ENCODE measurements around the gene STXBP5L. TPM values are rescaled to one million over a fixed set of nuclear protein-coding genes. Genes with fewer than 3 reads are reported as not detected.

Gene STXBP5L
- total RNA-seq, 2 experiments from 2014 or later, result 2.7 to 10.5 TPM

DNA sequence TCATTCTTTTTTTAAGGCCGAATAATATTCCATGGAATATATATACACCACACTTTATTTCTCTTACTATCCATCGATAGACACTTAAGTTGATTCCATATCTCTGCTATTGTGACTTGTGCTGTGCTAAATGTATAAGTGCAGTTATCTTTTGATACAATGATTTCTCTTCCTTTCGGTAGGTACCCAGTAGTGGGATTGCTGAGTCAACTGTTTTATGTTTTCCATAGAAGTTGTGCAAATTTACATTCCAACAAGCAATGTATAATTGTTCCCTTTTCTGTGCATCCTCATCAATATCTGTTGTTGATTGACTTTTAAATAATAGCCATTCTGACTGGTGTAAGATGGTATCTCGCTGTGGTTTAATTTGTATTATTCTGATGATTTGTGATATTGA lies 81.0 kb downstream of the STXBP5L start:
- H4K20me1 ChIP-seq (ENCODE audit: insufficient read depth, low read length), result no peaks in the 10 kb centered on the region
- no peaks in the 10 kb centered on the region for H3K9me2 ChIP-seq (ENCODE audit: insufficient read depth, low read length)
- no peaks in the 10 kb centered on the region for H3K79me2 ChIP-seq (ENCODE audit: insufficient read depth, low read depth, low read length)
- no peak for TF ChIP-seq CTCF (conservative IDR thresholded peaks at IDR 0.05; ENCODE audit: low read length)
- TF ChIP-seq EZH2phosphoT487 (IDR thresholded peaks at IDR 0.05; ENCODE audit: borderline replicate concordance, low read depth, low read length), result no peak
- H3K4me3 ChIP-seq (ENCODE audit: low read depth, low read length, poor library complexity, severe bottlenecking), result no peak overlapping the region
- no TSS peak for BruUV-seq (replicated peaks)
- no peak overlapping the region for H2AFZ ChIP-seq (ENCODE audit: low read length)
- no peaks in the 10 kb centered on the region for H3K9me3 ChIP-seq (ENCODE audit: low read length)
- ChIA-PET CTCF (ENCODE audit: unreplicated experiment) (no interaction called here), POLR2A (no interaction called here)
- no peaks in the 10 kb centered on the region for H3K36me3 ChIP-seq (ENCODE audit: insufficient read depth, low read length)
- H3K4me2 ChIP-seq (ENCODE audit: low read length), result no peak overlapping the region
- H3K4me1 ChIP-seq (ENCODE audit: insufficient read depth, low read length, poor library complexity, severe bottlenecking), result no peaks in the 10 kb centered on the region
- intact Hi-C loops (cut with micrococcal nuclease; ENCODE audit: unreplicated experiment), result no loop called here
- no peak overlapping the region for H3K27ac ChIP-seq (ENCODE audit: low read depth, low read length, poor library complexity, severe bottlenecking)
- DNase-seq (ENCODE audit: low spot score), result no peak

DNA sequence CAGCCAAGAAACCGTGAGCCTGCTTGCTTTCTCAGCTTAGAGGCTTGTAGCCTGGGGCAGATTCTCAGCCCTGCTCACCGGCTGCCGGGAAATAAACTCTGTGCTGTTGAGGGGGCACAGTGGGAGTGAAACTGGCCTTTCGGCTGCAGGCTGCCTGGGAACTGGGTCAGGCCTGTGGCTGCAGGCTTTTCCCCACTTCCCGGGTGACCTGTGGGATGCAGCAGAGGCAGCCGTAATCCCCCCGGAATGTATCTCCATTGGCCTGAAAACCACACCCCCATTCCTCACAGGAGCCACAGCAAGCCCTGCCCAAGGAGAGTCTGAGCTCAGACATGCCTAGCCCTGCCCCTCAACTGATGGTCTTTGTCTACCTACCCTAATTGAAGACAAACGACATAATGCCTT lies 110.9 kb downstream of the STXBP5L start:
- no peak overlapping the region for H2AFZ ChIP-seq (ENCODE audit: low read length)
- no peak overlapping the region for H3K4me2 ChIP-seq (ENCODE audit: low read length)
- CTCF ChIA-PET (ENCODE audit: unreplicated experiment), result no interaction called here
- H4K20me1 ChIP-seq (ENCODE audit: insufficient read depth, low read length), result no peaks in the 10 kb centered on the region
- H3K4me3 ChIP-seq (ENCODE audit: low read depth, low read length, poor library complexity, severe bottlenecking), result no peak overlapping the region
- H3K9me3 ChIP-seq (ENCODE audit: low read length), result no peaks in the 10 kb centered on the region
- no TSS peak for BruUV-seq (replicated peaks)
- H3K9me2 ChIP-seq (ENCODE audit: insufficient read depth, low read length), result no peaks in the 10 kb centered on the region
- DNase-seq (ENCODE audit: low spot score), result no peak
- no peaks in the 10 kb centered on the region for H3K36me3 ChIP-seq (ENCODE audit: insufficient read depth, low read length)
- H3K27ac ChIP-seq (ENCODE audit: low read depth, low read length, poor library complexity, severe bottlenecking), result no peak overlapping the region
- no peaks in the 10 kb centered on the region for H3K79me2 ChIP-seq (ENCODE audit: insufficient read depth, low read depth, low read length)
- TF ChIP-seq CTCF (conservative IDR thresholded peaks at IDR 0.05; ENCODE audit: low read length), result no peak
- no peak for TF ChIP-seq EZH2phosphoT487 (IDR thresholded peaks at IDR 0.05; ENCODE audit: borderline replicate concordance, low read depth, low read length)
- no peaks in the 10 kb centered on the region for H3K4me1 ChIP-seq (ENCODE audit: insufficient read depth, low read length, poor library complexity, severe bottlenecking)
- POLR2A ChIA-PET, result interaction anchor here (0.7 kb wide), 1 partner anchor 118 kb away, joined by 5 read pairs; no protein-coding TSS in a partner anchor
- intact Hi-C loops (cut with micrococcal nuclease; ENCODE audit: unreplicated experiment), result no loop called here

- Histone ChIP-seq H3K27ac (ENCODE audit: low read depth, low read length, poor library complexity, severe bottlenecking) (no peak overlapping the region), H3K9me3 (ENCODE audit: low read length) (no peaks in the 10 kb centered on the region), H3K4me3 (ENCODE audit: low read depth, low read length, poor library complexity, severe bottlenecking) (no peak overlapping the region), H3K36me3 (ENCODE audit: insufficient read depth, low read length) (no peaks in the 10 kb centered on the region), H3K79me2 (ENCODE audit: insufficient read depth, low read depth, low read length) (no peaks in the 10 kb centered on the region), H3K4me2 (ENCODE audit: low read length) (no peak overlapping the region), H3K4me1 (ENCODE audit: insufficient read depth, low read length, poor library complexity, severe bottlenecking) (no peaks in the 10 kb centered on the region), H4K20me1 (ENCODE audit: insufficient read depth, low read length) (no peaks in the 10 kb centered on the region), H3K9me2 (ENCODE audit: insufficient read depth, low read length) (no peaks in the 10 kb centered on the region), H2AFZ (ENCODE audit: low read length) (no peak overlapping the region)
- DNase-seq (ENCODE audit: low spot score), result peak; percentile 2
- intact Hi-C loops (cut with micrococcal nuclease; ENCODE audit: unreplicated experiment), result no loop called here
- ChIA-PET POLR2A (interaction anchor here (1.2 kb wide), 2 partner anchors 9 to 51 kb away, joined by 3 read pairs; no protein-coding TSS in a partner anchor), CTCF (ENCODE audit: unreplicated experiment) (interaction anchor here (0.6 kb wide), 1 partner anchor 43 kb away, joined by 3 read pairs; no protein-coding TSS in a partner anchor)
- no TSS peak for BruUV-seq (replicated peaks)
- no peak for TF ChIP-seq CTCF (conservative IDR thresholded peaks at IDR 0.05; ENCODE audit: low read length)
- TF ChIP-seq EZH2phosphoT487 (IDR thresholded peaks at IDR 0.05; ENCODE audit: borderline replicate concordance, low read depth, low read length), result no peak
Observed at GRCh38 chr3:121063628-121064027, 155.6 kb downstream of the STXBP5L start.

Measured in OCI-LY7 (cell line).